ENCODE data around the gene HTD2. TPM values are rescaled to one million over a fixed set of nuclear protein-coding genes. Genes with fewer than 3 reads are reported as not detected.

HTD2 gene
- total and polyA plus RNA-seq, 2 of the 4 experiments (the other 2 are of a cell fraction): 6.4 to 13.3 TPM

GRCh38 chr3:58293516-58293915, 12.8 kb upstream of the HTD2 start:
- H4K20me1 ChIP-seq (ENCODE audit: insufficient read depth, low read length): no peaks in the 10 kb centered on the region
- CTCF ChIA-PET: interaction anchor here (1.2 to 1.6 kb wide), 2 partner anchors 13 to 106 kb away, joined by 3 to 4 read pairs; partner anchors contain the start of genes HTD2 and RPP14
- H2BK20ac ChIP-seq (ENCODE audit: low read depth, low read length): no peak overlapping the region
- no peak overlapping the region for H3K4ac ChIP-seq (ENCODE audit: low read depth, low read length)
- BruUV-seq (replicated peaks): no TSS peak
- no peaks in the 10 kb centered on the region for H3K79me1 ChIP-seq (ENCODE audit: low read depth in 1 of 2, low read length in 2 of 2)
- ATAC-seq (ENCODE audit: low read depth): no peak
- in situ Hi-C loops (cut with MboI; ENCODE audit: low sequenced_read_pairs): no loop called here
- H3K56ac ChIP-seq (ENCODE audit: extremely low read depth, insufficient read depth, low read length): no peak overlapping the region
- TF ChIP-seq CHD1 (IDR thresholded peaks at IDR 0.05; ENCODE audit: low read depth, low read length) (no peak), RAD21 (IDR thresholded peaks at IDR 0.05; ENCODE audit: low read length) (no peak), RCOR1 (IDR thresholded peaks at IDR 0.05; ENCODE audit: insufficient replicate concordance, low read length) (no peak), MAFK (IDR thresholded peaks at IDR 0.05; ENCODE audit: low read depth, low read length) (no peak), SMC3 (IDR thresholded peaks at IDR 0.05; ENCODE audit: low read depth, low read length) (no peak), MXI1 (IDR thresholded peaks at IDR 0.05; ENCODE audit: borderline replicate concordance, low read depth, low read length) (no peak), RFX5 (IDR thresholded peaks at IDR 0.05; ENCODE audit: low read depth, low read length) (no peak), BHLHE40 (IDR thresholded peaks at IDR 0.05; ENCODE audit: low read depth, low read length) (no peak), POLR2A (IDR thresholded peaks at IDR 0.05; ENCODE audit: low read depth, low read length) (no peak), MAZ (IDR thresholded peaks at IDR 0.05; ENCODE audit: borderline replicate concordance, low read depth, low read length) (no peak), CEBPB (IDR thresholded peaks at IDR 0.05; ENCODE audit: low read depth, low read length) (no peak), FOS (IDR thresholded peaks at IDR 0.05; ENCODE audit: low read depth, low read length) (no peak)
- TF ChIP-seq, protein P1, sequence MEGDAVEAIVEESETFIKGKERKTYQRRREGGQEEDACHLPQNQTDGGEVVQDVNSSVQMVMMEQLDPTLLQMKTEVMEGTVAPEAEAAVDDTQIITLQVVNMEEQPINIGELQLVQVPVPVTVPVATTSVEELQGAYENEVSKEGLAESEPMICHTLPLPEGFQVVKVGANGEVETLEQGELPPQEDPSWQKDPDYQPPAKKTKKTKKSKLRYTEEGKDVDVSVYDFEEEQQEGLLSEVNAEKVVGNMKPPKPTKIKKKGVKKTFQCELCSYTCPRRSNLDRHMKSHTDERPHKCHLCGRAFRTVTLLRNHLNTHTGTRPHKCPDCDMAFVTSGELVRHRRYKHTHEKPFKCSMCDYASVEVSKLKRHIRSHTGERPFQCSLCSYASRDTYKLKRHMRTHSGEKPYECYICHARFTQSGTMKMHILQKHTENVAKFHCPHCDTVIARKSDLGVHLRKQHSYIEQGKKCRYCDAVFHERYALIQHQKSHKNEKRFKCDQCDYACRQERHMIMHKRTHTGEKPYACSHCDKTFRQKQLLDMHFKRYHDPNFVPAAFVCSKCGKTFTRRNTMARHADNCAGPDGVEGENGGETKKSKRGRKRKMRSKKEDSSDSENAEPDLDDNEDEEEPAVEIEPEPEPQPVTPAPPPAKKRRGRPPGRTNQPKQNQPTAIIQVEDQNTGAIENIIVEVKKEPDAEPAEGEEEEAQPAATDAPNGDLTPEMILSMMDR (conservative IDR thresholded peaks at IDR 0.05; ENCODE audit: low read depth, low read length): no peak
- TF ChIP-seq, protein P2, sequence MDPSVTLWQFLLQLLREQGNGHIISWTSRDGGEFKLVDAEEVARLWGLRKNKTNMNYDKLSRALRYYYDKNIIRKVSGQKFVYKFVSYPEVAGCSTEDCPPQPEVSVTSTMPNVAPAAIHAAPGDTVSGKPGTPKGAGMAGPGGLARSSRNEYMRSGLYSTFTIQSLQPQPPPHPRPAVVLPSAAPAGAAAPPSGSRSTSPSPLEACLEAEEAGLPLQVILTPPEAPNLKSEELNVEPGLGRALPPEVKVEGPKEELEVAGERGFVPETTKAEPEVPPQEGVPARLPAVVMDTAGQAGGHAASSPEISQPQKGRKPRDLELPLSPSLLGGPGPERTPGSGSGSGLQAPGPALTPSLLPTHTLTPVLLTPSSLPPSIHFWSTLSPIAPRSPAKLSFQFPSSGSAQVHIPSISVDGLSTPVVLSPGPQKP (IDR thresholded peaks at IDR 0.05; ENCODE audit: borderline replicate concordance, low read depth, low read length): no peak
- TF ChIP-seq, protein P3, sequence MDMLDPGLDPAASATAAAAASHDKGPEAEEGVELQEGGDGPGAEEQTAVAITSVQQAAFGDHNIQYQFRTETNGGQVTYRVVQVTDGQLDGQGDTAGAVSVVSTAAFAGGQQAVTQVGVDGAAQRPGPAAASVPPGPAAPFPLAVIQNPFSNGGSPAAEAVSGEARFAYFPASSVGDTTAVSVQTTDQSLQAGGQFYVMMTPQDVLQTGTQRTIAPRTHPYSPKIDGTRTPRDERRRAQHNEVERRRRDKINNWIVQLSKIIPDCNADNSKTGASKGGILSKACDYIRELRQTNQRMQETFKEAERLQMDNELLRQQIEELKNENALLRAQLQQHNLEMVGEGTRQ (IDR thresholded peaks at IDR 0.05; ENCODE audit: low read depth, low read length): no peak
- intact Hi-C loops (cut with micrococcal nuclease): no loop called here
- no peak overlapping the region for H2BK120ac ChIP-seq (ENCODE audit: low read depth, low read length)
- H3K9ac ChIP-seq (ENCODE audit: low read depth, low read length): no peak overlapping the region
- no peak overlapping the region for H3K4me3 ChIP-seq (ENCODE audit: insufficient read depth, low read depth, low read length)
- no peak overlapping the region for H2AK5ac ChIP-seq (ENCODE audit: low read depth, low read length)
- H3K9me3 ChIP-seq (ENCODE audit: control insufficient read depth, insufficient read depth, low read length): peaks cover 4% of the 10 kb centered on the region
- no peak overlapping the region for H2AK9ac ChIP-seq (replicated peaks; ENCODE audit: low read depth, low read length, poor library complexity)
- dilution Hi-C loops (cut with HindIII; ENCODE audit: low sequenced_read_pairs, unreplicated experiment): no loop called here
- no peaks in the 10 kb centered on the region; the same call in 1 of the 2 replicates for H3K9me1 ChIP-seq (ENCODE audit: insufficient read depth, low read length)
- no peak overlapping the region for H4K5ac ChIP-seq (ENCODE audit: low read depth, low read length)
- POLR2A ChIA-PET (ENCODE audit: unreplicated experiment): no interaction called here
- H2AFZ ChIP-seq (replicated peaks; ENCODE audit: low read length, poor library complexity): no peak overlapping the region
- DNase-seq: no peak
- no peak overlapping the region for H3K14ac ChIP-seq (replicated peaks; ENCODE audit: low read depth, low read length)
- H3K36me3 ChIP-seq (ENCODE audit: control insufficient read depth, insufficient read depth, low read length): peaks cover 3% of the 10 kb centered on the region; the same call in 1 of the 2 replicates
- H3K27me3 ChIP-seq (ENCODE audit: control insufficient read depth, insufficient read depth, low read length): peaks cover 6% of the 10 kb centered on the region; the same call in 1 of the 2 replicates
- H3K4me2 ChIP-seq (ENCODE audit: low read depth, low read length): no peak overlapping the region
- H3K27ac ChIP-seq (ENCODE audit: insufficient read depth, low read length): no peak overlapping the region
- no peak overlapping the region for H4K91ac ChIP-seq (ENCODE audit: insufficient read depth, low read depth, low read length)
- WGBS, 2 experiments (ENCODE audit: extremely low coverage in 2 of 2, insufficient read length in 1 of 2): 86% methylated on average over 5 of the region's 9 CpGs; no CpG with 5 or more reads in 1 of the 2 experiments
- H2BK15ac ChIP-seq (ENCODE audit: low read depth, low read length): no peak overlapping the region
- H3K18ac ChIP-seq (ENCODE audit: low read depth, low read length): no peak overlapping the region
- H2BK5ac ChIP-seq (ENCODE audit: low read depth, low read length, poor library complexity, severe bottlenecking): no peak overlapping the region
- H3K4me1 ChIP-seq (ENCODE audit: control insufficient read depth, insufficient read depth, low read length): no peaks in the 10 kb centered on the region
- no peak overlapping the region for H4K8ac ChIP-seq (ENCODE audit: low read depth in 2 of 2, low read length in 2 of 2)
- H3K23ac ChIP-seq (ENCODE audit: low read depth, low read length): no peak overlapping the region

Measured in IMR-90 (cell line).